Hepatocyte (in vitro differentiated cells): ENCODE results near the gene USH2A. TPM values are rescaled to one million over a fixed set of nuclear protein-coding genes. Genes with fewer than 3 reads are reported as not detected.
A peak's percentile ranks its signal among the peaks of the same experiment; 100 is the strongest.

ENCODE experiments used
- DNase-seq: peaks from one replicate; pipeline ENCODE4 v3.0.0-alpha.2; 2016; ENCODE audit warnings: low spot score
- H2AFZ ChIP-seq: fragments of 200-600 bp; sonication (generic); 2 replicates; pipeline ENCODE4 v1.6.0; 2016; ENCODE audit warnings: antibody characterized with exemption, mild to moderate bottlenecking
- H3K27ac ChIP-seq: fragments of 200-600 bp; sonication (generic); 2 replicates; pipeline ENCODE4 v1.5.1; 2016; ENCODE audit warnings: mild to moderate bottlenecking
- H3K27me3 ChIP-seq: fragments of 200-600 bp; sonication (generic); 2 replicates; pipeline ENCODE4 v1.6.1; 2016
- H3K36me3 ChIP-seq: fragments of 200-600 bp; sonication (generic); replicated peaks from 2 replicates; pipeline ENCODE4 v1.5.1; 2016; ENCODE audit warnings: low read depth; ENCODE audit not compliant: insufficient read depth
- H3K4me1 ChIP-seq: fragments of 200-600 bp; sonication (generic); 2 replicates; pipeline ENCODE4 v1.5.1; 2016; ENCODE audit warnings: mild to moderate bottlenecking, moderate library complexity; ENCODE audit not compliant: insufficient read depth
- H3K4me2 ChIP-seq: fragments of 200-600 bp; sonication (generic); 2 replicates; pipeline ENCODE4 v1.6.0; 2016
- H3K4me3 ChIP-seq: fragments of 200-600 bp; sonication (generic); 2 replicates; pipeline ENCODE4 v1.5.1; 2016; ENCODE audit warnings: mild to moderate bottlenecking
- H3K79me2 ChIP-seq: fragments of 200-600 bp; sonication (generic); 2 replicates; pipeline ENCODE4 v1.6.0; 2017; ENCODE audit warnings: mild to moderate bottlenecking
- H3K9me2 ChIP-seq: fragments of 200-600 bp; sonication (generic); replicated peaks from 2 replicates; pipeline ENCODE4 v1.6.0; 2017; ENCODE audit warnings: mild to moderate bottlenecking; ENCODE audit not compliant: insufficient read depth
- H3K9me3 ChIP-seq: fragments of 200-600 bp; sonication (generic); 2 replicates; pipeline ENCODE4 v1.5.1; 2016; ENCODE audit warnings: low read depth, mild to moderate bottlenecking
- H4K20me1 ChIP-seq: fragments of 200-600 bp; sonication (generic); 2 replicates; pipeline ENCODE4 v1.6.0; 2016; ENCODE audit warnings: mild to moderate bottlenecking; ENCODE audit not compliant: insufficient read depth, poor library complexity, severe bottlenecking
- CTCF ChIP-seq: fragments of 200-600 bp; sonication (generic); IDR thresholded peaks from 2 replicates; pipeline ENCODE4 v1.5.1; 2016; ENCODE audit warnings: antibody characterized with exemption, mild to moderate bottlenecking; ENCODE audit not compliant: poor library complexity
- EZH2 ChIP-seq: fragments of 200-600 bp; sonication (generic); IDR thresholded peaks from 2 replicates; pipeline ENCODE4 v1.6.1; 2016; ENCODE audit warnings: antibody characterized with exemption, mild to moderate bottlenecking, borderline replicate concordance
- EZH2phosphoT487 ChIP-seq: fragments of 200-600 bp; sonication (generic); IDR thresholded peaks from one replicate; pipeline ENCODE4 v1.6.1; 2018; ENCODE audit warnings: antibody characterized with exemption, mild to moderate bottlenecking, low read depth, moderate library complexity; ENCODE audit not compliant: unreplicated experiment, severe bottlenecking
- WGBS: methylation state at CpG from one replicate; pipeline ENCODE4 v1.1.6; 2016; ENCODE audit warnings: low lambda C conversion rate; ENCODE audit errors: missing lambda C conversion rate; 5-methylcytosine and 5-hydroxymethylcytosine counted together
- polyA plus RNA-seq: library from polyadenylated mRNA; unstranded; fragments of >200 nt; fragmentation: Nextera tagmentation; extraction: Ambion mirVana; gene quantifications from 2 replicates; pipeline ENCODE4 v1.2.1, GENCODE V29; 2016
- total RNA-seq: library from RNA; depleted of rRNA; stranded (reverse); fragments of >200 nt; gene quantifications from 2 replicates; pipeline ENCODE4 v1.2.3, GENCODE V29; 2014

Gene USH2A
- total and polyA plus RNA-seq, 2 experiments from 2014 or later, result 0.07 TPM; not detected in 1

DNA sequence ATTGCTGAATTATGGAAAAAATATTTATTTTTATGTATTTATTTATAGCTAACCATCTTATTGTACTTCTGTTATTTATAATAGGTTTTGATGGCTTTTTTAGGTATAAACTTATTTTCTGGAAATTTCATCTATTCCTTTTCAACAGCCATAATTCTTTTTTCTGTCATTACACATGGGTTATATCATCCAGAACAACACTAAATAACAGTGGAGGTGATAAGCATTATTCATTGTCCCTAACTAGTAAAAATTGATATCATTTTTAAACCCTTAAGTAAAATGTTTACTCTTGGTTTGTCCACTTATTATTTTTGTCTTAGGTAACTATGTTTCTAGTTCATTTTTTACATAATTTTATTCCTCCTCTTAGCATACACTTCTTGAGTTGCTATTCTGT, 309.1 kb downstream of the USH2A start:
- H3K27ac ChIP-seq, result no peak overlapping the region

DNA sequence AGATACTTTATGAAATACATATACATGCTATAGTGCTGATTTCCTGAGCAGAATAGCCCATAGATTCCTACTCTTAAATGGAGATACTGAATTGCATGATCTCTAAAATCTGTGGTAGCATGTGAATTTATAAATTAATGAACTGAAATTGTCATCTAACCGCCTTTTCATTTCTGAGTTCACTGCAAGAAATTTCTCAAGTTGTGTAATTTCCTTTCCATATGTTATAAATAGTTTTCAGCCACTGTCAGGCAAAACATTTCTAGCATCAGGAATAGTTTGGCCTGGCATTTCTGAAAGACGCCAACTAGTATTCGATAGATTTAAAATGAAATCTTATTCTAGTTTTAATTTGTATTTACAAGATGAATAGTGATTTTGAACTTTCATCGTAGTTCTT, 310.1 kb downstream of the USH2A start:
- Histone ChIP-seq H3K79me2 (no peaks in the 10 kb centered on the region), H3K27me3 (no peaks in the 10 kb centered on the region), H3K36me3 (no peaks in the 10 kb centered on the region), H3K4me1 (no peaks in the 10 kb centered on the region), H3K4me2 (no peak overlapping the region), H3K9me3 (no peaks in the 10 kb centered on the region), H2AFZ (no peak overlapping the region), H3K27ac (no peak overlapping the region), H3K4me3 (no peak overlapping the region), H4K20me1 (no peaks in the 10 kb centered on the region), H3K9me2 (no peaks in the 10 kb centered on the region)
- no peak for DNase-seq
- TF ChIP-seq CTCF, result no peak
- no peak for TF ChIP-seq EZH2phosphoT487
- no peak for TF ChIP-seq EZH2
- WGBS, result 94% methylated on average over 4 of the region's 4 CpGs

More for the DNA sequence above, 309.1 kb downstream of the USH2A start:
- Histone ChIP-seq H3K4me2 (no peak overlapping the region), H3K4me1 (no peaks in the 10 kb centered on the region), H4K20me1 (no peaks in the 10 kb centered on the region), H3K27me3 (no peaks in the 10 kb centered on the region), H3K9me2 (no peaks in the 10 kb centered on the region), H3K4me3 (no peak overlapping the region), H3K9me3 (no peaks in the 10 kb centered on the region), H3K36me3 (no peaks in the 10 kb centered on the region), H3K79me2 (no peaks in the 10 kb centered on the region), H2AFZ (no peak overlapping the region)
- DNase-seq, result no peak
- TF ChIP-seq EZH2, result no peak

GRCh38 chr1:216111842-216112241, 311.4 kb downstream of the USH2A start:
- no peaks in the 10 kb centered on the region for H3K36me3 ChIP-seq
- no peaks in the 10 kb centered on the region for H3K4me1 ChIP-seq
- no peak for TF ChIP-seq EZH2phosphoT487
- TF ChIP-seq CTCF, result peak; percentile 45
- no peak for TF ChIP-seq EZH2
- H3K9me3 ChIP-seq, result no peaks in the 10 kb centered on the region
- H3K27ac ChIP-seq, result no peak overlapping the region
- H3K9me2 ChIP-seq, result no peaks in the 10 kb centered on the region
- H3K4me3 ChIP-seq, result no peak overlapping the region
- H3K27me3 ChIP-seq, result no peaks in the 10 kb centered on the region
- no peaks in the 10 kb centered on the region for H3K79me2 ChIP-seq
- no peak for DNase-seq
- H2AFZ ChIP-seq, result no peak overlapping the region
- no peaks in the 10 kb centered on the region for H4K20me1 ChIP-seq
- no peak overlapping the region for H3K4me2 ChIP-seq
- WGBS, result 86% methylated on average over 2 of the region's 2 CpGs

- H3K79me2 ChIP-seq, result no peaks in the 10 kb centered on the region
- 51% methylated on average over 4 of the region's 4 CpGs for WGBS
- H3K27me3 ChIP-seq, result no peaks in the 10 kb centered on the region
- no peak overlapping the region for H2AFZ ChIP-seq
- DNase-seq, result peak; percentile 4
- H3K36me3 ChIP-seq, result no peaks in the 10 kb centered on the region
- no peaks in the 10 kb centered on the region for H3K9me2 ChIP-seq
- H4K20me1 ChIP-seq, result no peaks in the 10 kb centered on the region
- no peak overlapping the region for H3K4me3 ChIP-seq
- H3K9me3 ChIP-seq, result no peaks in the 10 kb centered on the region
- H3K4me2 ChIP-seq, result no peak overlapping the region
- TF ChIP-seq EZH2 (no peak), EZH2phosphoT487 (no peak), CTCF (no peak)
- H3K4me1 ChIP-seq, result no peaks in the 10 kb centered on the region
- no peak overlapping the region for H3K27ac ChIP-seq
These were observed 327.8 kb downstream of the USH2A start for GRCh38 chr1:216095400-216095799.
